HG02981 (cell line): Measurements from ENCODE around the gene SLC47A1.
"Not testable (repeated sequence)": the region's sequence is repeated elsewhere in the genome, so short reads cannot be mapped to it uniquely, and the experiment has no call there.

Experiments used
- ATAC-seq: cut with Tn5 transposase; IDR thresholded peaks from one replicate; pipeline ENCODE4 v1.9.1; 2021; ENCODE audit warnings: mild to moderate bottlenecking, moderate library complexity; ENCODE audit not compliant: unreplicated experiment

Gene SLC47A1

GRCh38 chr17:19519388-19520291, 14.0 kb upstream of the SLC47A1 start:
- not testable (repeated sequence) for ATAC-seq

GRCh38 chr17:19520641-19521040, 13.0 kb upstream of the SLC47A1 start:
- no peak for ATAC-seq

GRCh38 chr17:19523690-19524089, 10.0 kb upstream of the SLC47A1 start:
- ATAC-seq: no peak

- ATAC-seq: not testable (repeated sequence)
Measured at GRCh38 chr17:19526950-19527349, 6.7 kb upstream of the SLC47A1 start.

GRCh38 chr17:19531780-19532501, 1.7 kb upstream of the SLC47A1 start:
- no peak for ATAC-seq

GRCh38 chr17:19533036-19533717, 477 bp upstream of the SLC47A1 start:
- no peak for ATAC-seq

GRCh38 chr17:19534562-19535149, 1.0 kb downstream of the SLC47A1 start:
- ATAC-seq: no peak

GRCh38 chr17:19537111-19537510, 3.5 kb downstream of the SLC47A1 start:
- ATAC-seq: no peak

GRCh38 chr17:19538095-19539039, 4.7 kb downstream of the SLC47A1 start:
- no peak for ATAC-seq

- no peak for ATAC-seq
Measured at GRCh38 chr17:19539040-19539399, 5.4 kb downstream of the SLC47A1 start.

- no peak for ATAC-seq
Measured at GRCh38 chr17:19539841-19540311, 6.2 kb downstream of the SLC47A1 start.

GRCh38 chr17:19540706-19541370, 7.2 kb downstream of the SLC47A1 start:
- ATAC-seq: no peak

GRCh38 chr17:19541445-19541844, 7.8 kb downstream of the SLC47A1 start:
- ATAC-seq: no peak

GRCh38 chr17:19542247-19542646, 8.6 kb downstream of the SLC47A1 start:
- no peak for ATAC-seq

- no peak for ATAC-seq
Measured at GRCh38 chr17:19544366-19544765, 10.7 kb downstream of the SLC47A1 start.

- ATAC-seq: no peak
Measured at GRCh38 chr17:19546289-19547065, 12.8 kb downstream of the SLC47A1 start.

GRCh38 chr17:19549746-19550623, 16.3 kb downstream of the SLC47A1 start:
- no peak for ATAC-seq

GRCh38 chr17:19551165-19551564, 17.5 kb downstream of the SLC47A1 start:
- no peak for ATAC-seq
